Right kidney (tissue), 1 donor: ENCODE measurements around the gene TTC17.

ENCODE experiments used
- DNase-seq: peaks from one replicate; pipeline ENCODE4 v3.0.0-alpha.2; 2016

Gene TTC17

DNA sequence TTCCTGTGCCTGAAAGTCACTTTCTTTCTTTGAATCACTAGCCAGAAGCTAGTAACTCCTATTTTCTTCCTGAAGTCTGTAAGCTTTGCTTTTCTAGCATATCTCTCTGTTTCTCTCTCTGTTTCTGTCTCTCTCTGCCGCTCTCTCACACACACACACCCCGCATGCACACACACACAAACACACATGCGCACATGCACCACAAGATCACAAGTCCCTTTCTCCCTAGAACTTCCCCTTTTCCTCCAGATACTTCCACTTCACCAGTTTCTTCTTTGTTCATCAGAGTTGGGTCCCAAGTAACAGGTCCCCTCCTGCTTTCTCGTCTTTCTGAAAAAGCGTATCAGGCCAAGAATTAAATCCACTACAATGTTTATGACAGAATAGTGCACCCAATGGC lies 173.3 kb downstream of the TTC17 start:
- DNase-seq = no peak

- no peak for DNase-seq
Measured at GRCh38 chr11:43537833-43538615, 179.3 kb downstream of the TTC17 start.

DNA sequence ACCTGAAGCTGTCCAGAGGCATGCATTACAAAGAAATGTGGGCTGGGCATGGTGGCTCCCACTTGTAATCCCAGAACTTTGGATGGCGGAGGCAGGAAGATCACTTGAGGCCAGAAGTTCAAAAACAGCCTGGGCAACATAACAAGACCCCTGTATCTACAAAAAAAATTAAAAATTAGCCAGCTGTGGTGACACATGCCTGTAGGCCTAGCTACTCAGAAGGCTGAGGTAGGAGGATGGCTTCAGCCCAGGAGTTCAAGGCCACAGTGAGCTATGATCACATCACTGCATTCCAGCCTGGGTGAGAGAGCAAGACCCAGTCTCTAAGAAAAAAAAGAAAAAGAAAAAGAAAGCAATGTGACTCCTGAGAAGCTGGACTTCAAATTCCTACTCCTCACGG lies 183.3 kb downstream of the TTC17 start:
- DNase-seq = no peak

DNA sequence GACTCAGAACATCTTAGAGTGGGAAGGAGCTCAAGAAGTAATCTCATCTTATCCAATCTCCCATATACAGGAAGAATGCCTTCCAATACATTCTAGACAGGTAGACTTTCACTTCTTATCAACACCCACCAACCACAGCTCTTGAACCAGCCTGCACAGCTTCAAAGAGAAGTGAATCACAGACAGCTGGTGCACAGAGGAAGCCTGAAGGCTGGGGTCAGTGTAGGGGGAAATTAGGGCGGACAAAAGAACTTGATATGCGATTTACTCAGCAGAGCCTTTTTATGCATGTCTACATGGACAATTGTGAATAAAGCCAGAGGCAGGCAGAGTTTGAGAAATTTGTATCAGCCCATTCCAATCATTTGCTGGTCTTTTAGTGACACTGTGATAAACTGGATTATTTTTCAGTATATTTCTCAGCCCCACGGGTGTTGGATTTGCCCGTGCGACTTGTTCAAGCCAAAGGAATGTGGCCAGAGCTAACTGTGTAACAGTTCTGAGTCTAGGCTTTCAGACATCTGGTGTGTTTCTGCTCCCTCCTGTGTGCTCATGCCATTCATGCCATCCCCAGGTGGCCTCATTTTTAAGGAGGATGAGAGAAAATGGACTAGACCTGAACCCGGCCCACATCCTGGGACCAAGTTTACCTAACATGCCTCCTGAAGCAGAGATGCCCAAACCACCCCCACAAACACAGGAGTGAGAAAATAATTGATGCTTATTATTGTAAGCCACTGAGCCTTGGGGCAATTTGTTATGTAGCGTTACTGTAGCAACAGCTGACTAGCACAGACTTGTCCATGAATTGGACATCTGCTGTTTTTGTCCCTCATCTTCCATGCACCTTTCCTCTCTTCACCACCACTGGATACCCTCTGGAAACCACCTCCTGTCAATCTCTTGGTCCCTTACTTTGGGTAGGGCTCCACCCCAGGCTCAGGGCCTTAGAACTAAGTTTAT lies 184.3 kb downstream of the TTC17 start:
- DNase-seq = no peak
